Neural cell (in vitro differentiated cells): ENCODE data around the gene XIAP. TPM values are rescaled to one million over a fixed set of nuclear protein-coding genes. Genes with fewer than 3 reads are reported as not detected.

Experiments
- H2AFZ ChIP-seq: fragments of 200-600, 300-800 bp; sonication (generic), shearing (Covaris generic); 2 replicates; pipeline ENCODE4 v1.6.0; 2014; ENCODE audit warnings: low read depth, mild to moderate bottlenecking, antibody characterized with exemption, low read length, moderate library complexity
- H3F3A ChIP-seq: fragments of 200-600 bp; shearing (Covaris generic); 2 replicates; pipeline ENCODE4 v1.6.1; 2016; ENCODE audit warnings: mild to moderate bottlenecking, moderate library complexity, mixed read lengths, antibody characterized with exemption, low read length; ENCODE audit not compliant: insufficient read depth, poor library complexity, severe bottlenecking
- H3K27ac ChIP-seq: fragments of 200-600, 300-800 bp; sonication (generic), shearing (Covaris generic); 2 replicates; pipeline ENCODE4 v1.5.1; 2014; ENCODE audit warnings: mild to moderate bottlenecking, low read length, moderate library complexity
- H3K27me3 ChIP-seq: fragments of 300-800, 200-600 bp; sonication (generic), shearing (Covaris generic); 2 replicates; pipeline ENCODE4 v1.6.0; 2014; ENCODE audit warnings: mild to moderate bottlenecking, low read depth, low read length, moderate library complexity; ENCODE audit not compliant: insufficient read depth
- H3K36me3 ChIP-seq: fragments of 300-800, 200-600 bp; sonication (generic), shearing (Covaris generic); 2 replicates; pipeline ENCODE4 v1.5.1; 2014; ENCODE audit warnings: mild to moderate bottlenecking, antibody characterized with exemption, low read length, moderate library complexity; ENCODE audit not compliant: insufficient read depth
- H3K4me2 ChIP-seq: fragments of 300-800, 200-600 bp; sonication (generic), shearing (Covaris generic); 2 replicates; pipeline ENCODE4 v1.6.0; 2014; ENCODE audit warnings: mild to moderate bottlenecking, low read length
- H3K4me3 ChIP-seq: fragments of 300-800, 200-600 bp; sonication (generic), shearing (Covaris generic); 2 replicates; pipeline ENCODE4 v1.5.1; 2014; ENCODE audit warnings: mild to moderate bottlenecking, low read length, moderate library complexity
- H3K79me2 ChIP-seq: fragments of 200-600 bp; shearing (Covaris generic); replicated peaks from 2 replicates; pipeline ENCODE4 v1.6.0; 2014; ENCODE audit warnings: mild to moderate bottlenecking, low read length, moderate library complexity; ENCODE audit not compliant: insufficient read depth
- H3K9ac ChIP-seq: fragments of 300-800, 200-600 bp; sonication (generic), shearing (Covaris generic); 2 replicates; pipeline ENCODE4 v1.6.1; 2016; ENCODE audit warnings: mild to moderate bottlenecking, low read length, mixed read lengths
- H3K9me2 ChIP-seq: fragments of 200-600 bp; shearing (Covaris generic); 2 replicates; pipeline ENCODE4 v1.6.1; 2016; ENCODE audit warnings: mild to moderate bottlenecking, low read length, mixed read lengths; ENCODE audit not compliant: insufficient read depth
- H3K9me3 ChIP-seq: fragments of 200-600, 300-800 bp; sonication (generic), shearing (Covaris generic); 2 replicates; pipeline ENCODE4 v1.6.1; 2016; ENCODE audit warnings: mild to moderate bottlenecking, mixed run types, low read length, moderate library complexity, mixed read lengths
- H4K20me1 ChIP-seq: fragments of 200-600 bp; shearing (Covaris generic); 2 replicates; pipeline ENCODE4 v1.6.1; 2016; ENCODE audit warnings: mild to moderate bottlenecking, mixed run types; ENCODE audit not compliant: insufficient read depth
- EP300 ChIP-seq: fragments of 450-650 bp; conservative IDR thresholded peaks from 2 replicates; pipeline ENCODE4 v1.6.1; 2014; ENCODE audit warnings: antibody characterized with exemption, mild to moderate bottlenecking, moderate library complexity; ENCODE audit not compliant: poor library complexity, severe bottlenecking
- EZH2 ChIP-seq: fragments of 200-600, 300-800 bp; shearing (Covaris generic), sonication (generic); IDR thresholded peaks from 2 replicates; pipeline ENCODE4 v1.6.1; 2014; ENCODE audit warnings: antibody characterized with exemption, low read length, borderline replicate concordance, mild to moderate bottlenecking; ENCODE audit not compliant: insufficient read depth, poor library complexity, severe bottlenecking
- MXI1 ChIP-seq: fragments of 450-650 bp; conservative IDR thresholded peaks from 2 replicates; pipeline ENCODE4 v1.6.1; 2014; ENCODE audit warnings: antibody characterized with exemption, mild to moderate bottlenecking; ENCODE audit not compliant: poor library complexity, severe bottlenecking
- POLR2AphosphoS5 ChIP-seq: IDR thresholded peaks from 2 replicates; pipeline ENCODE4 v1.6.1; 2012
- RAD21 ChIP-seq: fragments of 450-650 bp; conservative IDR thresholded peaks from 2 replicates; pipeline ENCODE4 v1.6.1; 2014; ENCODE audit warnings: antibody characterized with exemption, mild to moderate bottlenecking, moderate library complexity
- SMC3 ChIP-seq: fragments of 450-650 bp; conservative IDR thresholded peaks from 2 replicates; pipeline ENCODE4 v1.6.1; 2014; ENCODE audit warnings: antibody characterized with exemption, mild to moderate bottlenecking, moderate library complexity; ENCODE audit not compliant: poor library complexity
- TAF1 ChIP-seq: IDR thresholded peaks from 2 replicates; pipeline ENCODE4 v1.6.1; 2012; ENCODE audit warnings: low read depth
- polyA plus RNA-seq: library from polyadenylated mRNA; depleted of rRNA; stranded (reverse); fragments of >200 nt; gene quantifications from 2 replicates; pipeline ENCODE4 v1.2.3, GENCODE V29; 2014
- TF ChIP-seq, protein P1 (sequence below): fragments of 450-650 bp; IDR thresholded peaks from 2 replicates; pipeline ENCODE4 v1.5.1; 2014; ENCODE audit warnings: antibody characterized with exemption, mild to moderate bottlenecking, moderate library complexity; ENCODE audit not compliant: poor library complexity, severe bottlenecking
- TF ChIP-seq, protein P2 (sequence below): IDR thresholded peaks from 2 replicates; pipeline ENCODE4 v1.6.1; 2012; ENCODE audit warnings: borderline replicate concordance

Gene XIAP
- polyA plus RNA-seq, 1 donor from 2014 or later = 26.6 TPM

DNA sequence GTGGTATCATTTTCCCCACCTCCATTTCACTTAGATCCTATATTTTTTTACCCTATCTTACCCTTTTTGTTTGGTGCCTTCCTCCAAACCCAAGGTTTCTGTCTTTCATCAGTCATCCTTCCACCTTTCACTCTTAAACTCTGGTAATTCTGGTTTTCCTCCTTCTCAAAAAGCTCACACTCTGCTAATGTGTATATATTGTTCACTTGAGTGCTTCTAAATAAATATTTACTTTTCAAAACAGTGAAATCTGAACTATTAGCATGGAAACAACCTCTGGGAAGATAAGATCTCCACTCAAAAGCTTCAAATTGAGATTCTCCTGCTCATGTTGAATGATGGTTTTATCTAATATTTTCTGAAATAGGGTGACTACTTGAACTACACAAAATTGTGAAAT, 21.5 kb downstream of the XIAP start:
- Histone ChIP-seq H3K36me3 (no peaks in the 10 kb centered on the region), H3K9me2 (no peaks in the 10 kb centered on the region), H3K9me3 (no peaks in the 10 kb centered on the region), H3F3A (no peaks in the 10 kb centered on the region), H2AFZ (no peak overlapping the region), H3K27me3 (no peaks in the 10 kb centered on the region), H3K27ac (no peak overlapping the region), H3K9ac (no peak overlapping the region), H3K4me2 (no peak overlapping the region), H3K4me3 (no peak overlapping the region), H4K20me1 (no peaks in the 10 kb centered on the region), H3K79me2 (no peaks in the 10 kb centered on the region)
- TF ChIP-seq, protein P1, sequence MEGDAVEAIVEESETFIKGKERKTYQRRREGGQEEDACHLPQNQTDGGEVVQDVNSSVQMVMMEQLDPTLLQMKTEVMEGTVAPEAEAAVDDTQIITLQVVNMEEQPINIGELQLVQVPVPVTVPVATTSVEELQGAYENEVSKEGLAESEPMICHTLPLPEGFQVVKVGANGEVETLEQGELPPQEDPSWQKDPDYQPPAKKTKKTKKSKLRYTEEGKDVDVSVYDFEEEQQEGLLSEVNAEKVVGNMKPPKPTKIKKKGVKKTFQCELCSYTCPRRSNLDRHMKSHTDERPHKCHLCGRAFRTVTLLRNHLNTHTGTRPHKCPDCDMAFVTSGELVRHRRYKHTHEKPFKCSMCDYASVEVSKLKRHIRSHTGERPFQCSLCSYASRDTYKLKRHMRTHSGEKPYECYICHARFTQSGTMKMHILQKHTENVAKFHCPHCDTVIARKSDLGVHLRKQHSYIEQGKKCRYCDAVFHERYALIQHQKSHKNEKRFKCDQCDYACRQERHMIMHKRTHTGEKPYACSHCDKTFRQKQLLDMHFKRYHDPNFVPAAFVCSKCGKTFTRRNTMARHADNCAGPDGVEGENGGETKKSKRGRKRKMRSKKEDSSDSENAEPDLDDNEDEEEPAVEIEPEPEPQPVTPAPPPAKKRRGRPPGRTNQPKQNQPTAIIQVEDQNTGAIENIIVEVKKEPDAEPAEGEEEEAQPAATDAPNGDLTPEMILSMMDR = no peak
- TF ChIP-seq RAD21 = no peak
- TF ChIP-seq, protein P2, sequence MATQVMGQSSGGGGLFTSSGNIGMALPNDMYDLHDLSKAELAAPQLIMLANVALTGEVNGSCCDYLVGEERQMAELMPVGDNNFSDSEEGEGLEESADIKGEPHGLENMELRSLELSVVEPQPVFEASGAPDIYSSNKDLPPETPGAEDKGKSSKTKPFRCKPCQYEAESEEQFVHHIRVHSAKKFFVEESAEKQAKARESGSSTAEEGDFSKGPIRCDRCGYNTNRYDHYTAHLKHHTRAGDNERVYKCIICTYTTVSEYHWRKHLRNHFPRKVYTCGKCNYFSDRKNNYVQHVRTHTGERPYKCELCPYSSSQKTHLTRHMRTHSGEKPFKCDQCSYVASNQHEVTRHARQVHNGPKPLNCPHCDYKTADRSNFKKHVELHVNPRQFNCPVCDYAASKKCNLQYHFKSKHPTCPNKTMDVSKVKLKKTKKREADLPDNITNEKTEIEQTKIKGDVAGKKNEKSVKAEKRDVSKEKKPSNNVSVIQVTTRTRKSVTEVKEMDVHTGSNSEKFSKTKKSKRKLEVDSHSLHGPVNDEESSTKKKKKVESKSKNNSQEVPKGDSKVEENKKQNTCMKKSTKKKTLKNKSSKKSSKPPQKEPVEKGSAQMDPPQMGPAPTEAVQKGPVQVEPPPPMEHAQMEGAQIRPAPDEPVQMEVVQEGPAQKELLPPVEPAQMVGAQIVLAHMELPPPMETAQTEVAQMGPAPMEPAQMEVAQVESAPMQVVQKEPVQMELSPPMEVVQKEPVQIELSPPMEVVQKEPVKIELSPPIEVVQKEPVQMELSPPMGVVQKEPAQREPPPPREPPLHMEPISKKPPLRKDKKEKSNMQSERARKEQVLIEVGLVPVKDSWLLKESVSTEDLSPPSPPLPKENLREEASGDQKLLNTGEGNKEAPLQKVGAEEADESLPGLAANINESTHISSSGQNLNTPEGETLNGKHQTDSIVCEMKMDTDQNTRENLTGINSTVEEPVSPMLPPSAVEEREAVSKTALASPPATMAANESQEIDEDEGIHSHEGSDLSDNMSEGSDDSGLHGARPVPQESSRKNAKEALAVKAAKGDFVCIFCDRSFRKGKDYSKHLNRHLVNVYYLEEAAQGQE = no peak
- TF ChIP-seq EZH2 = no peak
- no peak for TF ChIP-seq EP300
- no peak for TF ChIP-seq POLR2AphosphoS5
- no peak for TF ChIP-seq TAF1
- TF ChIP-seq MXI1 = no peak
- no peak for TF ChIP-seq SMC3

DNA sequence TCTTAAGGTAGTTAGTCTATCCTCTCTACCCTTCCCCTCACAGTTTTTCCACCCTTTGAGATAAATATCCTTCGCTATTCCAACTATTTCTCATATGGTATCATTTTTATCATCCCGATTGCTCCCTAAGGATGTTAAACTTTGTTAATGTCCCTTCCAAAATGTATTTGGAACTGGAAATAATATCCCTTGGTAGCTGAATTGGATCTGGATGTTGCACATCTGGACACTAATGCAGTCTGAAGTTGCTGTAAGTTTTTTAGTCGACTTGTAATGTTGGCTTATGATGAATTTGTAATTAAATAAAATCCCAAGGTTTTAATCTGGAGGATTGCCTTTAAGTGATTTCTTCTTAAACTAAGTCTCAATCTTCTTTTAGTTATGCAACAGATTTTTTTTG, 22.5 kb downstream of the XIAP start:
- Histone ChIP-seq H3K9me2 (no peaks in the 10 kb centered on the region), H2AFZ (no peak overlapping the region), H3K4me2 (no peak overlapping the region), H3K4me3 (no peak overlapping the region), H3F3A (no peaks in the 10 kb centered on the region), H4K20me1 (no peaks in the 10 kb centered on the region), H3K9ac (no peak overlapping the region), H3K9me3 (no peaks in the 10 kb centered on the region), H3K79me2 (no peaks in the 10 kb centered on the region), H3K36me3 (no peaks in the 10 kb centered on the region), H3K27ac (no peak overlapping the region), H3K27me3 (no peaks in the 10 kb centered on the region)
- no peak for TF ChIP-seq EP300
- no peak for TF ChIP-seq TAF1
- TF ChIP-seq, protein P1 = no peak
- no peak for TF ChIP-seq RAD21
- TF ChIP-seq MXI1 = no peak
- TF ChIP-seq, protein P2 = no peak
- TF ChIP-seq EZH2 = no peak
- no peak for TF ChIP-seq SMC3
- TF ChIP-seq POLR2AphosphoS5 = no peak
